HG03196 (cell line): ENCODE measurements around the gene COX10.
"Not testable (repeated sequence)": the region's sequence is repeated elsewhere in the genome, so short reads cannot be mapped to it uniquely, and the experiment has no call there.

Experiments used
- ATAC-seq: cut with Tn5 transposase; IDR thresholded peaks from one replicate; pipeline ENCODE4 v1.9.1; 2021; ENCODE audit not compliant: unreplicated experiment

The COX10 gene

GRCh38 chr17:14118951-14119350, 49.6 kb downstream of the COX10 start:
- ATAC-seq = no peak

- ATAC-seq = no peak
These were observed 50.2 kb downstream of the COX10 start for GRCh38 chr17:14119546-14119945.

GRCh38 chr17:14121952-14122351, 52.6 kb downstream of the COX10 start:
- no peak for ATAC-seq

GRCh38 chr17:14123619-14124278, 54.4 kb downstream of the COX10 start:
- no peak for ATAC-seq

- no peak for ATAC-seq
These were observed 55.5 kb downstream of the COX10 start for GRCh38 chr17:14124854-14125253.

- no peak for ATAC-seq
These were observed 56.3 kb downstream of the COX10 start for GRCh38 chr17:14125518-14126137.

GRCh38 chr17:14133104-14133503, 63.8 kb downstream of the COX10 start:
- ATAC-seq = no peak

GRCh38 chr17:14134456-14134855, 65.2 kb downstream of the COX10 start:
- no peak for ATAC-seq

GRCh38 chr17:14135906-14136590, 66.7 kb downstream of the COX10 start:
- ATAC-seq = no peak

GRCh38 chr17:14138649-14139048, 69.3 kb downstream of the COX10 start:
- no peak for ATAC-seq

- ATAC-seq = no peak
These were observed 74.4 kb downstream of the COX10 start for GRCh38 chr17:14143688-14144087.

GRCh38 chr17:14144508-14144907, 75.2 kb downstream of the COX10 start:
- no peak for ATAC-seq

- ATAC-seq = no peak
These were observed 80.4 kb downstream of the COX10 start for GRCh38 chr17:14149751-14150150.

- no peak for ATAC-seq
These were observed 81.3 kb downstream of the COX10 start for GRCh38 chr17:14150619-14151018.

- ATAC-seq = no peak
These were observed 83.4 kb downstream of the COX10 start for GRCh38 chr17:14152721-14153120.

GRCh38 chr17:14153374-14153773, 84.1 kb downstream of the COX10 start:
- ATAC-seq = no peak

GRCh38 chr17:14156689-14157088, 87.4 kb downstream of the COX10 start:
- no peak for ATAC-seq

GRCh38 chr17:14157822-14158221, 88.5 kb downstream of the COX10 start:
- ATAC-seq = no peak

GRCh38 chr17:14158707-14159106, 89.4 kb downstream of the COX10 start:
- no peak for ATAC-seq

- no peak for ATAC-seq
These were observed 92.1 kb downstream of the COX10 start for GRCh38 chr17:14161419-14161818.

- no peak for ATAC-seq
These were observed 96.3 kb downstream of the COX10 start for GRCh38 chr17:14165616-14166015.

GRCh38 chr17:14167831-14168230, 98.5 kb downstream of the COX10 start:
- ATAC-seq = not testable (repeated sequence)
